Thoracic aorta (tissue), 2 donors: ENCODE results near the gene ARL6IP1. TPM values are rescaled to one million over a fixed set of nuclear protein-coding genes. Genes with fewer than 3 reads are reported as not detected.

Source experiments
- ATAC-seq: fragments of 150-250 bp; one replicate; pipeline ENCODE4 v1.8.0; 2017; ENCODE audit warnings: low read depth; ENCODE audit not compliant: insufficient number of reproducible peaks, low FRiP score
- DNase-seq: peaks from one replicate; pipeline ENCODE4 v3.0.0-alpha.2; 2020; ENCODE audit warnings: low spot score
- H3K27ac ChIP-seq, 2 donors: fragments of 200-600 bp; sonication (generic); 1 replicate in 1 of 2; 2 replicates in 1 of 2; pipeline ENCODE4 v1.5.1; 2016; ENCODE audit warnings: mild to moderate bottlenecking in 2 of 2, moderate library complexity in 2 of 2
- H3K27me3 ChIP-seq: fragments of 200-600 bp; sonication (generic); replicated peaks from 2 replicates; pipeline ENCODE4 v1.6.0; 2016; ENCODE audit warnings: mild to moderate bottlenecking; ENCODE audit not compliant: insufficient read depth
- H3K36me3 ChIP-seq: fragments of 200-600 bp; sonication (generic); one replicate; pipeline ENCODE4 v1.5.1; 2016
- H3K4me1 ChIP-seq, 2 donors: fragments of 200-600 bp; sonication (generic); 1 replicate in 1 of 2; 2 replicates in 1 of 2; pipeline versions ENCODE4 v1.5.1 to v1.6.0; 2016; ENCODE audit warnings: low read depth in 2 of 2, mild to moderate bottlenecking in 1 of 2; ENCODE audit not compliant: control insufficient read depth in 1 of 2
- H3K4me3 ChIP-seq: fragments of 200-600 bp; sonication (generic); 2 replicates; pipeline ENCODE4 v1.5.1; 2016; ENCODE audit warnings: mild to moderate bottlenecking
- H3K9me3 ChIP-seq: fragments of 200-600 bp; sonication (generic); 2 replicates; pipeline ENCODE4 v1.5.1; 2016
- total RNA-seq, 2 donors: library from RNA; depleted of rRNA; stranded (reverse); fragments of >200 nt; gene quantifications; one replicate each; pipeline versions ENCODE4 v1.1.0 to v1.2.3, GENCODE V29; 2016
- TF ChIP-seq, protein P1 (sequence below): fragments of 200-600 bp; sonication (generic); IDR thresholded peaks from one replicate; pipeline ENCODE4 v1.5.1; 2019; ENCODE audit warnings: antibody characterized with exemption

ARL6IP1 gene
- total RNA-seq, 2 donors from 2014 or later = 105 to 128 TPM

DNA sequence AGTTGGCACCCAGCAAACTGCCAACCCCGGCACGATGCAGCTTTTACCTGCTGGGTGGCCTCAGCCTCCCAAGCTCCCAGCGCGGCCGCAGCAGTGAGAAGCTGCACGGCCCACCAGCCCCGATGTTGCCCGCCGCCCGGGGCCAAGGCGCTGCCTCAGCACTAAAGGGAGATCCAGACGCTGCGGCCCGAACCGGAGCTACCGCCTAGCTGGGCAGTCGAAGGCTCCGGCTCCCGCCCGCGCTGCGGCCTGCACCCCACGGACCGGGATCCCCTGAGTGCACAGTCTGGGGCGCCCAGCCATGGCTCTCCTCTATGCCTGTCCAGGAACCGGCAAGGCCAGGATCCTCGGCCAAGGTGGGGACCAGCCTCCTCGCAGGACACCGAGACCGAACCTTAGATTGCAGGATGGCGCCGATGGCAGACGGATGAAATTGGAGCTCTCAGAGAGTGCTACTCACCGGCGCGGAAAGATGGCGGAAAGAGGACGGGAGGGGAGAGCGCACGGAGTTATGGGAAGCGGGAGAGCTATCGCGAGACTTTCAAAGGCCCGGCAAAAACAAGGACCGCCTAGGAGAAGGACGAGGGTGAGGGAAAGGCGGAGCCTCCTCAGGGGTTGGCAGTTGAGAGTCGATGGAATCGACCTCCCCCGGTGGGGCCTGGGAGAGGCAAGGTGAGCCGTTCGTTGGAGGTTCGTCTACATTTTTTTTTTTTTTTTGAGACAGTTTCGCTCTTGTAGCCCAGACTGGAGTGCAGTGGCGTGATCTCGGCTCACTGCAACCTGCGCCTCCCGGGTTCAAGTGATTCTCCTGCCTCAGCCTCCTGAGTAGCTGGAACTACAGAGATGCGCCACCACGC lies 11.3 kb downstream of the ARL6IP1 start, which contains the start of gene RPS15A:
RPS15A (minus strand) TSS at position 485 of the 857 bp plus-strand sequence. CDS start 1,221 bp downstream, outside the sequence.
- Histone ChIP-seq H3K27ac (peak within 1 kb of the TSS; percentile 75 to 83), H3K36me3 (peaks cover 44% of the 10 kb centered on the region), H3K9me3 (no peaks in the 10 kb centered on the region), H3K27me3 (no peaks in the 10 kb centered on the region), H3K4me3 (peak within 1 kb of the TSS; percentile 84), H3K4me1 (peaks cover 31 to 32% of the 10 kb centered on the region in 2 donors)
- peak; percentile 99 for ATAC-seq
- peak; percentile 91 for DNase-seq
- TF ChIP-seq, protein P1, sequence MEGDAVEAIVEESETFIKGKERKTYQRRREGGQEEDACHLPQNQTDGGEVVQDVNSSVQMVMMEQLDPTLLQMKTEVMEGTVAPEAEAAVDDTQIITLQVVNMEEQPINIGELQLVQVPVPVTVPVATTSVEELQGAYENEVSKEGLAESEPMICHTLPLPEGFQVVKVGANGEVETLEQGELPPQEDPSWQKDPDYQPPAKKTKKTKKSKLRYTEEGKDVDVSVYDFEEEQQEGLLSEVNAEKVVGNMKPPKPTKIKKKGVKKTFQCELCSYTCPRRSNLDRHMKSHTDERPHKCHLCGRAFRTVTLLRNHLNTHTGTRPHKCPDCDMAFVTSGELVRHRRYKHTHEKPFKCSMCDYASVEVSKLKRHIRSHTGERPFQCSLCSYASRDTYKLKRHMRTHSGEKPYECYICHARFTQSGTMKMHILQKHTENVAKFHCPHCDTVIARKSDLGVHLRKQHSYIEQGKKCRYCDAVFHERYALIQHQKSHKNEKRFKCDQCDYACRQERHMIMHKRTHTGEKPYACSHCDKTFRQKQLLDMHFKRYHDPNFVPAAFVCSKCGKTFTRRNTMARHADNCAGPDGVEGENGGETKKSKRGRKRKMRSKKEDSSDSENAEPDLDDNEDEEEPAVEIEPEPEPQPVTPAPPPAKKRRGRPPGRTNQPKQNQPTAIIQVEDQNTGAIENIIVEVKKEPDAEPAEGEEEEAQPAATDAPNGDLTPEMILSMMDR = no peak

DNA sequence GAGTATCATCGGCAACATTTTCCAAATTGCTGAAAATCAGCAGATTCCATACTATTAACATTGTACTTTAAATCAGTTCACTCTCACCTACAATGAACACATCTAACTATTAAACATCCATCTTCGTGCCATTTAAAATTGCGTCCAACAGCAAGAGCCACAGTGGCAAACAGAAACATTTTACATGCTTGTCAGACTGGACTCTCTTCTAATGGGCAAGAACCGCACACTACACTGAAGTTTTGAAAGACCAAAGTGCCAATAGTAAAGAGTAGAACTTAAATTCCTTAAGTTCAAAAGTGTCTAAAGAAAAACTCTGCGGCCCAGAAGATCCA lies 11.9 kb downstream of the ARL6IP1 start:
- DNase-seq = no peak
- ATAC-seq = no peak
- TF ChIP-seq, protein P1 = no peak
- peak overlapping the region; percentile 75 to 83 for H3K27ac ChIP-seq
- peaks cover 46% of the 10 kb centered on the region for H3K36me3 ChIP-seq
- peak overlapping the region; percentile 84 for H3K4me3 ChIP-seq
- H3K9me3 ChIP-seq = no peaks in the 10 kb centered on the region
- peaks cover 31 to 32% of the 10 kb centered on the region in 2 donors for H3K4me1 ChIP-seq
- H3K27me3 ChIP-seq = no peaks in the 10 kb centered on the region

DNA sequence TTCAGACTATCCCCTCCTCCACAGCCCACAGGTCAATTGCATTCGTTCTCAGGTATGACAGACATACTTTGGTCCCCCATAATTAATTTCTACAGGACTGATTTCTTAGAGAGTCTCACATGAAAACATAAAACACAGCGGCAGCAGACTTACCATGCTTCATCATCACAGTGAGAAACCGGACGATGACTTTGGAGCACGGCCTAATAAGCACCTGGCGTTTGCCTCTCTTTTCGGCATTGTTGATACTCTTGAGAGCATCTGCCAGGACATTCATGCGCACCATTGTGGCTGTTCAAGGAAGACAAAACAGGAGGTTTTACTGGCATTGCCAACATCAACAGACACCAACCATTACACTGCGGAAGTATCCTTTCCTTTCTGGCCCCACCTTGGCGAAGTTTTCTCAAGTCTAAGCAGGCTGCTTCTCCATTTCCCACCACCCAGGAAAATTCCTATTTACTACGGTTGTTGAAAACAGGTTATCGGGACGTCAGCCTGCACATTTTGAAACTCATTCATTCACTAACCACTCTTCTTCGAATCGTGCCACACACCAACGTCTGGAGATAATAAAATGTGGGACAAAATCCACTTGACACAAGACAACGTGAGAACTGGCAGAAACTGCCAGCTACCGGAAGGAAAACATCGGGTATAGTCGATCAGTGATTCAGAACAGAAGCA lies 12.4 kb downstream of the ARL6IP1 start:
- Histone ChIP-seq H3K27me3 (no peaks in the 10 kb centered on the region), H3K4me1 (peaks cover 31 to 32% of the 10 kb centered on the region in 2 donors), H3K27ac (peak overlapping the region; percentile 27 to 75), H3K4me3 (peak overlapping the region; percentile 84), H3K9me3 (no peaks in the 10 kb centered on the region), H3K36me3 (peaks cover 46% of the 10 kb centered on the region)
- TF ChIP-seq, protein P1 = no peak
- DNase-seq = no peak
- ATAC-seq = no peak

DNA sequence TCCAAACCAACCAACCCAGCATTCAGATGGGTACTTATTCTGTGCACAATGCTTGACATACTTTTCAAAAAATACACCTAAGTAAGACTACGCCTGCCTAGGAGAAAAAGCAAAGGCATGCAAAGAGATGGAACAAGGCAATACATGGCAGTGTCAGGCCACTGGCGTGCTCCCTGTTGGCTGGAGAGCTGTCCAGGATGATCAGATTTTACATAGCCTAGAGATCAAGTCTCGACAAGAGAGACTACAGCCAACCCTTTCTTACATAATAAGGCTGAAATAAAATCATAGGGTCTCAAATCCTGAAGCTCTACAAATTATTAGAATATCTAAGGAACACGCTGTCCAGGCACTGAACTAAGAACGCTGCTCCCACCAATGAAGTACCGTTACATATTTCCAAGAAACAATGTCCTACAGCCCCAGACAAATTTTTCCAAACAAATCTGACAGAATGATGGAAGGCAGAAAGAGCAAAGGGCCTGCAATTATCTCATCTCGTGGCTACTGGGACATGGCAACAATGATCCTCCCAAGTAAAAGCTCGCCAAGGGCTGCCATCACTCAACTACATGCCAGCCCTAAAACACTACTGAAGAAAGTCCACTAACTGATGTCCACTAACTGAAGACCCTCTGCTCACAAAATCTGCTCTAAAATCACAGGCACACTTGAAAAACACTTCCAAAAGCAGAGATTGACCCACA lies 16.3 kb downstream of the ARL6IP1 start:
- ATAC-seq (no peak), DNase-seq (no peak)
- Histone ChIP-seq H3K36me3 (peaks cover 46% of the 10 kb centered on the region), H3K27ac (no peak overlapping the region), H3K4me3 (no peak overlapping the region), H3K27me3 (no peaks in the 10 kb centered on the region), H3K4me1 (peaks cover 31 to 32% of the 10 kb centered on the region in 2 donors), H3K9me3 (no peaks in the 10 kb centered on the region)
- TF ChIP-seq, protein P1 = no peak
